Subcutaneous adipose tissue (tissue), 4 donors: ENCODE measurements around the gene SF3B3. TPM values are rescaled to one million over a fixed set of nuclear protein-coding genes. Genes with fewer than 3 reads are reported as not detected.

Experiments
- CTCF ChIP-seq: fragments of 450-650 bp; IDR thresholded peaks from one replicate; pipeline ENCODE4 v1.5.1; 2016; ENCODE audit warnings: low read depth, mild to moderate bottlenecking, control low read depth, antibody characterized with exemption, moderate library complexity
- total RNA-seq, 4 donors: library from RNA; depleted of rRNA; stranded (reverse); fragments of >200 nt; gene quantifications; one replicate each; pipeline ENCODE4 v1.1.0, GENCODE V29; 2016

The SF3B3 gene
- total RNA-seq, 4 donors from 2014 or later = 75.6 to 143 (median 105) TPM

- TF ChIP-seq CTCF = no peak
Measured at GRCh38 chr16:70480127-70481105, 43.2 kb upstream of the SF3B3 start.

GRCh38 chr16:70481929-70482536 lies 41.6 kb upstream of the SF3B3 start:
- no peak for TF ChIP-seq CTCF

GRCh38 chr16:70482624-70483023 lies 41.0 kb upstream of the SF3B3 start:
- TF ChIP-seq CTCF = no peak

- no peak for TF ChIP-seq CTCF
Measured at GRCh38 chr16:70483426-70483825, 40.2 kb upstream of the SF3B3 start.

DNA sequence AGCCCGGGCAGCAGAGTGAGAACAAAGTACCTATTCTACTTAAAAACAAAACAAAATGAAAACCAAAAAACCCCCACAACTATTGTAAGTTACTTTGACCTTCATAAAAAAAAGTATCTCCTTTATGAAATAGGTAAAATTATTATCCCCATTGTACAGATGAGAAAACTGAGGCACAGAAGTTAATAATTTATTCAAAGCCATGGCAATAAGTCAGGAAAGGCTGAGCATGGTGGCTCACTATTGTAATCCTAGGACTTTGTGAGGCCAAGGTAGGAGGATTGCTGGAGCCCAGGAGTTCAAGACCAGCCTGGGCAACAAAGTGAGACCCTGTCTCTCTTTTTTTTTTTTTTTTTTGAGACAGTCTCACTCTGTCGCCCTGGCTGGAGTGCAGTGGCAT lies 38.7 kb upstream of the SF3B3 start:
- TF ChIP-seq CTCF = no peak

DNA sequence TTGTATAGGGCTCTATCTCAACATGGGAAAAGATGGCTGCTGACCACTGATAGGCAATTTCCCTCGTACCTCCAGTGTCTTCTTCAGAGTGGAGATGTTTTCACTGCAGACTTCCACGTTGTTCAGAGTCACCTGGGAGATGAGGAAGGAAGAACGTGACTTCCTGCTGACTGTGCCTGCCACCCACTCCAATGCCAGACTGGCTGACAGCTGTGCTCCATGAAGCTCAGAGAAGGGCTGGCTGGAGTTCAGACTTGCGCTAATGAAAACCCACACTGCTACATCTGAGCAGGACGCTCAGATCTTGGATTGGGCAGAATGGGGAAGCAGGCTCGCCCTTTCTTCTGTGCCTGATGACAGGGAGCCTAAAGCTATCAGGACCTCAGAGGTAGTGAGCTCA lies 33.4 kb upstream of the SF3B3 start:
- TF ChIP-seq CTCF = no peak

DNA sequence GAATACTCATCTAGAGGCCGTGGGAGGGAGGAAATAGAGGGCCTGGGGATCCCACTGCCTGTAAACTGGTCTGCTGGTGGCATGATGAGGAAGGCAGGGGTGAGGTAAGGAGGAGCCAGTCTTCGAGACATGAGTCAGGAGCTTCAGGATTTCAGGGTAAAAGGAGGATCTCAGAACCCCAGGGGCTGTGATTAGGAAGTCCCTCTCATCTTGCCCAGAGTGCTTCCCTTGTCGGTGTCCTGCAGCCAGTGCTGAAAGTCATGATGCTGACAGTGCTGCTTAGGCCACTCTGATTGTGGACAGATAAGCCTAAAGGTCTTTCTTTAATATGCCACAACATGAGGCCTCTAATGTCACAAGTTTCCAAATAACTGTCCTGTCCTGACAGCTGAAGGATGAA lies 29.8 kb upstream of the SF3B3 start:
- no peak for TF ChIP-seq CTCF
